Naive B cell (primary cell): ENCODE data around the gene STEAP2. TPM values are rescaled to one million over a fixed set of nuclear protein-coding genes. Genes with fewer than 3 reads are reported as not detected.
"Not testable (repeated sequence)": the region's sequence is repeated elsewhere in the genome, so short reads cannot be mapped to it uniquely, and the experiment has no call there.

Experiments
- ATAC-seq, 2 donors: fragments of 150-1000 bp; cut with Tn5 transposase; 2 replicates each; pipeline ENCODE4 v1.10.0; 2021; ENCODE audit warnings: low read depth in 2 of 2, mild to moderate bottlenecking in 2 of 2, moderate library complexity in 2 of 2
- DNase-seq: peaks from one replicate; pipeline ENCODE4 v3.0.0; 2022
- H3K27ac Mint-ChIP-seq, 6 donors: one replicate each; pipeline ENCODE4 v1.8.0; 2020 to 2022; ENCODE audit warnings: mild to moderate bottlenecking in 6 of 6, mixed read lengths in 6 of 6, moderate library complexity in 5 of 6, inconsistent platforms in 2 of 6
- H3K27me3 Mint-ChIP-seq, 3 donors: one replicate each; pipeline ENCODE4 v1.8.0; 2021 to 2022; ENCODE audit warnings: mixed read lengths in 3 of 3, mild to moderate bottlenecking in 1 of 3
- H3K36me3 Mint-ChIP-seq, 2 donors: one replicate each; pipeline ENCODE4 v1.8.0; 2020 to 2022; ENCODE audit warnings: mixed read lengths in 2 of 2, inconsistent platforms in 1 of 2, mild to moderate bottlenecking in 1 of 2
- H3K4me1 Mint-ChIP-seq, 3 donors: one replicate each; pipeline ENCODE4 v1.8.0; 2020 to 2022; ENCODE audit warnings: mixed read lengths in 3 of 3, inconsistent platforms in 1 of 3, mild to moderate bottlenecking in 1 of 3, moderate library complexity in 1 of 3
- H3K4me3 Mint-ChIP-seq, 8 donors: one replicate each; pipeline ENCODE4 v1.8.0; 2020 to 2022; ENCODE audit warnings: mild to moderate bottlenecking in 8 of 8, mixed read lengths in 8 of 8, moderate library complexity in 8 of 8, inconsistent platforms in 2 of 8
- H3K9me3 Mint-ChIP-seq, 7 donors: one replicate each; pipeline ENCODE4 v1.8.0; 2020 to 2022; ENCODE audit warnings: mixed read lengths in 7 of 7, mild to moderate bottlenecking in 5 of 7, inconsistent platforms in 2 of 7, moderate library complexity in 1 of 7
- polyA plus RNA-seq, 6 donors: library from polyadenylated mRNA; unstranded; fragments of 300-500 nt; fragmentation: Illumina TruSeq; gene quantifications; one replicate each; pipeline ENCODE4 v1.2.3, GENCODE V29; 2021; ENCODE audit warnings: low read depth in 6 of 6

Gene STEAP2
- polyA plus RNA-seq, 6 donors from 2014 or later, result not detected

- DNase-seq (peak; percentile 83), ATAC-seq (peak; percentile 86 to 87)
- peaks cover 0 to 7% (median 0%) of the 10 kb centered on the region in 7 donors for H3K9me3 Mint-ChIP-seq
- H3K4me1 Mint-ChIP-seq, result peaks cover 17 to 26% (median 23%) of the 10 kb centered on the region in 3 donors
- H3K4me3 Mint-ChIP-seq, result peak within 1 kb of the TSS; percentile 76 to 96 (median 92)
- peaks cover 0 to 8% of the 10 kb centered on the region in 2 donors for H3K36me3 Mint-ChIP-seq
- peaks cover 43 to 54% (median 44%) of the 10 kb centered on the region in 3 donors for H3K27me3 Mint-ChIP-seq
- peak within 1 kb of the TSS in 5 of 6 donors; percentile 39 to 87 (median 83) for H3K27ac Mint-ChIP-seq
Measured at GRCh38 chr7:90244909-90245851, 33.6 kb downstream of the STEAP2 start, which contains the start of gene CFAP69. TSS of gene CFAP69 (plus strand) at chr7:90245174. CDS start at chr7:90245425, 251 bp downstream.

GRCh38 chr7:90246171-90246570 is 34.6 kb downstream of the STEAP2 start:
- DNase-seq, result no peak
- Mint-ChIP-seq H3K36me3 (peaks cover 0 to 8% of the 10 kb centered on the region in 2 donors), H3K4me1 (peaks cover 17 to 26% (median 23%) of the 10 kb centered on the region in 3 donors), H3K27ac (peak overlapping the region in 1 of 6 donors; percentile 83), H3K4me3 (peak overlapping the region in 7 of 8 donors; percentile 21 to 96 (median 91)), H3K27me3 (peaks cover 44 to 62% (median 52%) of the 10 kb centered on the region in 3 donors), H3K9me3 (peaks cover 0 to 7% (median 0%) of the 10 kb centered on the region in 7 donors)
- ATAC-seq, result no peak

- no peak for DNase-seq
- H3K9me3 Mint-ChIP-seq, result peaks cover 0 to 7% (median 0%) of the 10 kb centered on the region in 7 donors
- no peak overlapping the region for H3K27ac Mint-ChIP-seq
- H3K4me3 Mint-ChIP-seq, result peak overlapping the region in 1 of 8 donors; percentile 67
- peaks cover 0 to 8% of the 10 kb centered on the region in 2 donors for H3K36me3 Mint-ChIP-seq
- H3K27me3 Mint-ChIP-seq, result peaks cover 37 to 45% (median 39%) of the 10 kb centered on the region in 3 donors
- H3K4me1 Mint-ChIP-seq, result peaks cover 17 to 26% (median 23%) of the 10 kb centered on the region in 3 donors
- ATAC-seq, result no peak
Measured at GRCh38 chr7:90248706-90249105, 37.2 kb downstream of the STEAP2 start.

GRCh38 chr7:90250601-90251303 is 39.2 kb downstream of the STEAP2 start:
- Mint-ChIP-seq H3K4me3 (no peak overlapping the region), H3K27me3 (peaks cover 37 to 44% (median 41%) of the 10 kb centered on the region in 3 donors)

GRCh38 chr7:90251304-90251635 is 39.7 kb downstream of the STEAP2 start:
- no peak overlapping the region for H3K27ac Mint-ChIP-seq
- peaks cover 32 to 44% (median 41%) of the 10 kb centered on the region in 3 donors for H3K27me3 Mint-ChIP-seq
- peaks cover 0 to 4% (median 2%) of the 10 kb centered on the region in 3 donors for H3K4me1 Mint-ChIP-seq
- no peak overlapping the region for H3K4me3 Mint-ChIP-seq
- peaks cover 0 to 12% (median 8%) of the 10 kb centered on the region in 7 donors for H3K9me3 Mint-ChIP-seq
- peaks cover 0 to 8% of the 10 kb centered on the region in 2 donors for H3K36me3 Mint-ChIP-seq
- ATAC-seq, result no peak
- DNase-seq, result no peak

More at GRCh38 chr7:90250601-90251303, 39.2 kb downstream of the STEAP2 start:
- Mint-ChIP-seq H3K36me3 (peaks cover 0 to 8% of the 10 kb centered on the region in 2 donors), H3K4me1 (peaks cover 4 to 7% (median 6%) of the 10 kb centered on the region in 3 donors), H3K9me3 (peaks cover 0 to 9% (median 4%) of the 10 kb centered on the region in 7 donors), H3K27ac (no peak overlapping the region)
- DNase-seq (no peak), ATAC-seq (no peak)

GRCh38 chr7:90256011-90256410 is 44.5 kb downstream of the STEAP2 start:
- ATAC-seq, H3K9me3 Mint-ChIP-seq, H3K36me3 Mint-ChIP-seq, H3K4me1 Mint-ChIP-seq, DNase-seq, H3K27ac Mint-ChIP-seq: not testable (repeated sequence)
- Mint-ChIP-seq H3K27me3 (peaks cover 15 to 40% (median 38%) of the 10 kb centered on the region in 3 donors), H3K4me3 (peak overlapping the region in 1 of 8 donors; percentile 58)

- DNase-seq (no peak), ATAC-seq (no peak)
- Mint-ChIP-seq H3K36me3 (no peaks in the 10 kb centered on the region), H3K27ac (no peak overlapping the region), H3K9me3 (peaks cover 0 to 9% (median 4%) of the 10 kb centered on the region in 7 donors), H3K4me1 (no peaks in the 10 kb centered on the region), H3K4me3 (no peak overlapping the region), H3K27me3 (peaks cover 15 to 37% (median 36%) of the 10 kb centered on the region in 3 donors)
Measured at GRCh38 chr7:90256778-90257177, 45.2 kb downstream of the STEAP2 start.

- peaks cover 3 to 16% (median 7%) of the 10 kb centered on the region in 3 donors for H3K27me3 Mint-ChIP-seq
- no peak overlapping the region for H3K27ac Mint-ChIP-seq
- H3K9me3 Mint-ChIP-seq, result peaks cover 0 to 2% (median 0%) of the 10 kb centered on the region in 7 donors
- ATAC-seq, result no peak
- H3K36me3 Mint-ChIP-seq, result no peaks in the 10 kb centered on the region
- no peak for DNase-seq
- no peak overlapping the region for H3K4me3 Mint-ChIP-seq
- H3K4me1 Mint-ChIP-seq, result no peaks in the 10 kb centered on the region
Measured at GRCh38 chr7:90261441-90261840, 49.9 kb downstream of the STEAP2 start.

GRCh38 chr7:90262438-90262837 is 50.9 kb downstream of the STEAP2 start:
- no peak overlapping the region for H3K27ac Mint-ChIP-seq
- peaks cover 7 to 17% (median 7%) of the 10 kb centered on the region in 3 donors for H3K27me3 Mint-ChIP-seq
- H3K9me3 Mint-ChIP-seq, result peaks cover 0 to 2% (median 0%) of the 10 kb centered on the region in 7 donors
- H3K4me3 Mint-ChIP-seq, result no peak overlapping the region
- H3K4me1 Mint-ChIP-seq, result no peaks in the 10 kb centered on the region
- ATAC-seq (peak; percentile 41 to 47), DNase-seq (no peak)
- no peaks in the 10 kb centered on the region for H3K36me3 Mint-ChIP-seq

GRCh38 chr7:90266808-90267207 is 55.3 kb downstream of the STEAP2 start:
- Mint-ChIP-seq H3K4me3 (no peak overlapping the region), H3K4me1 (no peaks in the 10 kb centered on the region), H3K27ac (no peak overlapping the region), H3K9me3 (no peaks in the 10 kb centered on the region), H3K36me3 (no peaks in the 10 kb centered on the region), H3K27me3 (peaks cover 5 to 17% (median 9%) of the 10 kb centered on the region in 3 donors)
- no peak for ATAC-seq
- DNase-seq, result no peak

GRCh38 chr7:90267263-90267858 is 55.8 kb downstream of the STEAP2 start:
- H3K4me3 Mint-ChIP-seq, result no peak overlapping the region
- H3K27ac Mint-ChIP-seq, result no peak overlapping the region
- no peak for DNase-seq
- H3K36me3 Mint-ChIP-seq, result no peaks in the 10 kb centered on the region
- ATAC-seq, result no peak
- H3K9me3 Mint-ChIP-seq, result no peaks in the 10 kb centered on the region
- H3K27me3 Mint-ChIP-seq, result peaks cover 5 to 17% (median 9%) of the 10 kb centered on the region in 3 donors
- no peaks in the 10 kb centered on the region for H3K4me1 Mint-ChIP-seq

- no peaks in the 10 kb centered on the region for H3K9me3 Mint-ChIP-seq
- DNase-seq (no peak), ATAC-seq (no peak)
- H3K4me3 Mint-ChIP-seq, result no peak overlapping the region
- H3K36me3 Mint-ChIP-seq, result no peaks in the 10 kb centered on the region
- no peaks in the 10 kb centered on the region for H3K4me1 Mint-ChIP-seq
- peaks cover 8 to 17% (median 9%) of the 10 kb centered on the region in 3 donors for H3K27me3 Mint-ChIP-seq
- peak overlapping the region in 2 of 6 donors; percentile 4 to 12 for H3K27ac Mint-ChIP-seq
Measured at GRCh38 chr7:90269163-90269562, 57.6 kb downstream of the STEAP2 start.
